Skeletal muscle tissue (tissue), 4 donors: ENCODE measurements around the gene CPXM1. TPM values are rescaled to one million over a fixed set of nuclear protein-coding genes. Genes with fewer than 3 reads are reported as not detected.

Experiments used
- H3K27ac ChIP-seq: one replicate; pipeline ENCODE4 v1.7.0; 2013; ENCODE audit warnings: mild to moderate bottlenecking, low read depth, low read length, inconsistent platforms
- H3K27me3 ChIP-seq, 3 donors: one replicate each; pipeline ENCODE4 v1.7.0; 2013; ENCODE audit warnings: low read length in 3 of 3; ENCODE audit not compliant: control insufficient read depth in 3 of 3, insufficient read depth in 3 of 3
- H3K36me3 ChIP-seq, 3 donors: one replicate each; pipeline ENCODE4 v1.7.0; 2013; ENCODE audit warnings: low read length in 3 of 3; ENCODE audit not compliant: control insufficient read depth in 3 of 3, insufficient read depth in 3 of 3
- H3K4me1 ChIP-seq, 3 donors: one replicate each; pipeline ENCODE4 v1.7.0; 2013; ENCODE audit warnings: low read length in 3 of 3, mild to moderate bottlenecking in 3 of 3; ENCODE audit not compliant: control insufficient read depth in 3 of 3, insufficient read depth in 3 of 3
- H3K4me3 ChIP-seq, 3 donors: one replicate each; pipeline ENCODE4 v1.7.0; 2013; ENCODE audit warnings: low read length in 3 of 3
- H3K9ac ChIP-seq, 3 donors: one replicate each; pipeline ENCODE4 v1.7.0; 2013; ENCODE audit warnings: low read length in 3 of 3, mild to moderate bottlenecking in 3 of 3, moderate library complexity in 2 of 3, low read depth in 1 of 3
- H3K9me3 ChIP-seq, 3 donors: one replicate each; pipeline ENCODE4 v1.7.0; 2013; ENCODE audit warnings: low read length in 3 of 3; ENCODE audit not compliant: control insufficient read depth in 3 of 3
- total RNA-seq: library from RNA; depleted of rRNA; stranded (reverse); fragments of >200 nt; gene quantifications from one replicate; pipeline ENCODE4 v1.2.3, GENCODE V29; 2014
- donor health status: Osteomylitis.

The CPXM1 gene
- total RNA-seq, 1 donor from 2014 or later: 26.1 TPM

GRCh38 chr20:2825761-2826160 lies 25.3 kb upstream of the CPXM1 start:
- H3K27ac ChIP-seq: no peak overlapping the region
- peaks cover 12 to 19% (median 15%) of the 10 kb centered on the region in 3 donors for H3K27me3 ChIP-seq
- H3K9ac ChIP-seq: no peak overlapping the region
- no peak overlapping the region for H3K4me3 ChIP-seq
- no peaks in the 10 kb centered on the region for H3K36me3 ChIP-seq
- H3K4me1 ChIP-seq: no peaks in the 10 kb centered on the region
- H3K9me3 ChIP-seq: no peaks in the 10 kb centered on the region

DNA sequence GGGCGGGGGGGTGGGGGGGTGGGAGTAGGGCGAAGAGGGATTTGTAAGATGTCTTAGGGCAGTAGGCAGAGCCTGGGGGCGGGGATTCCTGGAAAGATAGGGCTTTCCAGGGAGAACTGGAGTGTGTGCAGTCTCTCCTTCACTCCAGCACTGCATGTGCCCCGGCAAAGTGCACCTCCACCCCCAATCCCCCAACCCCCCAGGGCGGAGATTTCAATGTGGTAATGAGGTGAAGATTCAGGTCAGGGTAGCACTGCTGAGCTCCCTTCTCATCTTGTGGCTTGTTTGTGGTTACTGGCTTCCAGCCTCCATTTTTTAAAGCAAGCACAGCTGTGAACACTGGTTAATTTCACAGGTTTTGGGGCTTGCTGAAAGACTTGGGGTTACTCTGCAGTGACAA lies 21.6 kb upstream of the CPXM1 start:
- Histone ChIP-seq H3K9ac (no peak overlapping the region), H3K27me3 (peaks cover 26 to 35% (median 29%) of the 10 kb centered on the region in 3 donors), H3K27ac (no peak overlapping the region), H3K9me3 (no peaks in the 10 kb centered on the region), H3K4me3 (no peak overlapping the region), H3K36me3 (no peaks in the 10 kb centered on the region), H3K4me1 (no peaks in the 10 kb centered on the region)

- H3K27me3 ChIP-seq: peaks cover 26 to 33% (median 29%) of the 10 kb centered on the region in 3 donors
- no peak overlapping the region for H3K4me3 ChIP-seq
These were observed 20.8 kb upstream of the CPXM1 start for GRCh38 chr20:2820896-2821869.

GRCh38 chr20:2820084-2820895 lies 19.9 kb upstream of the CPXM1 start:
- no peaks in the 10 kb centered on the region for H3K36me3 ChIP-seq
- peaks cover 25 to 33% (median 26%) of the 10 kb centered on the region in 3 donors for H3K27me3 ChIP-seq
- H3K27ac ChIP-seq: no peak overlapping the region
- H3K9me3 ChIP-seq: no peaks in the 10 kb centered on the region
- peaks cover 0 to 6% (median 0%) of the 10 kb centered on the region in 3 donors for H3K4me1 ChIP-seq
- no peak overlapping the region for H3K4me3 ChIP-seq
- H3K9ac ChIP-seq: no peak overlapping the region

More at GRCh38 chr20:2820896-2821869, 20.8 kb upstream of the CPXM1 start:
- H3K4me1 ChIP-seq: no peaks in the 10 kb centered on the region
- H3K36me3 ChIP-seq: no peaks in the 10 kb centered on the region
- H3K9me3 ChIP-seq: no peaks in the 10 kb centered on the region
- H3K27ac ChIP-seq: no peak overlapping the region
- H3K9ac ChIP-seq: no peak overlapping the region

DNA sequence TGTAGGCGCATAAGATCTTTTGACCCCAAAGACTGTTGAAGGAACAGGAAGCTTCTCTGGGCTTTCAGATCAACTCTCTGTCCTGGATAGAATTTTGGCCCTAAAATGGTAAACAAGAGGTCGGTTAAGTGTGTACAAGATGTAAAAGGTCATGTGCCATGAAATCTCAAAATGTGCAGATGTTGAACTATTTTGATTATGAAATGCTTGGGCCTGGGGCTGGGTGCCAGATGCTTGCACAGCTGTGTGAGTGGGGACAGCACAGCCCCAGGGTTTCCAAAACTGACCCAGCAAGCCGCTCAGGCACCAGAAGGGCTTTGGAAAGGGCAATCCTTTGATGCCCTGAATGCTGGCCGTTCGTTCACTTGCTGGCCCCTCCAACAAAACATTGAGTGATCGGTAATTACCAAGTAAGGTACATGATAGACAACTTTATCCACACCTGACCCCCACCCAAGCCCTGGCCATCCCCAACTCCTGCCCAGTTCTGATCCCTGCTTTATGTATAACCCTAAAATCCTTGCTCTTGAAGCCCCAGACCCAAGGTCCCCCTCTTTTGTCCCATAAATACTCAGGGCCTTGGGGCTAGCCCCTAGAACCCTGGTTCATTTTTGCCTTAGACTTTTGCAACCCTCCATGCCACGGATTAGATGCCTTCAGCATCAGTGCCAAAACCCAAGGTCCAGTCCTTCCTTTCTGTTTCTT lies 17.6 kb upstream of the CPXM1 start:
- Histone ChIP-seq H3K27ac (no peak overlapping the region), H3K27me3 (peaks cover 25 to 33% (median 26%) of the 10 kb centered on the region in 3 donors), H3K4me1 (peaks cover 0 to 13% (median 0%) of the 10 kb centered on the region in 3 donors), H3K4me3 (no peak overlapping the region), H3K9me3 (no peaks in the 10 kb centered on the region), H3K9ac (no peak overlapping the region), H3K36me3 (no peaks in the 10 kb centered on the region)

DNA sequence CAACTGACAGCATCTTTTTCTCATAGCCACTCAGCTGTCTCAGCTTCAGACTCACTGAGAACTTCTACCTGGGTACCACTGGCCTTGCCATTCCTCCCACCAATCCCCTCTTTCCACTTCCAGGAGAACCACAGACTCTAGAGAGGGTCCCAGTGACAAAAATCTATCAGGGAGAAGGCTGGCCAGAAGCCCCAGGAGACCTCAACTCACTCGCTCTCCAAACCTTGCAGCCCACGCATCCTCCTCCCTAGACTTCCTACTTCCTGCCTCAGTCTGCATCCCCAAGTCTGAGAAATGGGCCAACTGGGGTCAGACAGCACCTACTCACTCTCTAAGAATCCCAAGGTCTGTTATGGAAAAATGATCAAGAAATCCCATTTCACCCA lies 16.9 kb upstream of the CPXM1 start:
- Histone ChIP-seq H3K27me3 (peaks cover 26 to 33% (median 28%) of the 10 kb centered on the region in 3 donors), H3K4me3 (no peak overlapping the region), H3K9me3 (peaks cover 0 to 3% (median 0%) of the 10 kb centered on the region in 3 donors), H3K4me1 (peaks cover 0 to 13% (median 0%) of the 10 kb centered on the region in 3 donors), H3K9ac (no peak overlapping the region), H3K27ac (no peak overlapping the region), H3K36me3 (no peaks in the 10 kb centered on the region)

GRCh38 chr20:2816583-2817340 lies 16.3 kb upstream of the CPXM1 start:
- no peak overlapping the region for H3K4me3 ChIP-seq
- no peaks in the 10 kb centered on the region for H3K36me3 ChIP-seq
- peaks cover 25 to 32% (median 29%) of the 10 kb centered on the region in 3 donors for H3K27me3 ChIP-seq
- H3K9ac ChIP-seq: no peak overlapping the region
- no peak overlapping the region for H3K27ac ChIP-seq
- H3K4me1 ChIP-seq: peaks cover 0 to 13% (median 0%) of the 10 kb centered on the region in 3 donors
- H3K9me3 ChIP-seq: peaks cover 0 to 3% (median 2%) of the 10 kb centered on the region in 3 donors

- H3K9me3 ChIP-seq: peaks cover 0 to 3% (median 2%) of the 10 kb centered on the region in 3 donors
- no peaks in the 10 kb centered on the region for H3K36me3 ChIP-seq
- H3K27ac ChIP-seq: no peak within 1 kb of the TSS
- H3K27me3 ChIP-seq: peaks cover 21 to 28% (median 27%) of the 10 kb centered on the region in 3 donors
- H3K4me3 ChIP-seq: no peak within 1 kb of the TSS
- peaks cover 0 to 13% (median 0%) of the 10 kb centered on the region in 3 donors for H3K4me1 ChIP-seq
- no peak within 1 kb of the TSS for H3K9ac ChIP-seq
These were observed 15.7 kb upstream of the CPXM1 start, which contains the start of gene TMEM239 for GRCh38 chr20:2816030-2816582. TMEM239 (plus strand) TSS chr20:2816364; CDS start chr20:2816555, 191 bp downstream.
